Measurements from ENCODE around the gene SLC22A1. TPM values are rescaled to one million over a fixed set of nuclear protein-coding genes. Genes with fewer than 3 reads are reported as not detected.

SLC22A1 gene
- total and polyA plus RNA-seq, 2 of the 13 experiments (the other 11 are each of a cell fraction or from before 2014, with no cell fraction given), result 0.80 to 0.87 TPM

GRCh38 chr6:160137989-160138835 is 16.6 kb downstream of the SLC22A1 start:
- H4K20me1 ChIP-seq (ENCODE audit: insufficient read depth, low read length), result no peaks in the 10 kb centered on the region
- H3K4me1 ChIP-seq (ENCODE audit: insufficient read depth, low read length), result peaks cover 66% of the 10 kb centered on the region
- ChIA-PET POLR2A (interaction anchor here (0.6 to 1.5 kb wide), 2 partner anchors 13 to 317 kb away, joined by 3 to 4 read pairs; no protein-coding TSS in a partner anchor), CTCF (ENCODE audit: low intra/inter-chr PET ratio, low total read pairs) (interaction anchor here (0.9 to 2.6 kb wide), 5 partner anchors 22 to 396 kb away, joined by 3 to 23 read pairs (median 4); no protein-coding TSS in a partner anchor)
- H3K4me2 ChIP-seq (ENCODE audit: low read depth, low read length), result peak overlapping the region; percentile 52
- H2AFZ ChIP-seq (ENCODE audit: low read length), result no peak overlapping the region
- no peaks in the 10 kb centered on the region for H3K36me3 ChIP-seq (replicated peaks in 1 of 2; ENCODE audit: control insufficient read depth in 1 of 2, insufficient read depth in 2 of 2, low read length in 2 of 2)
- H3K27ac ChIP-seq (ENCODE audit: extremely low read length, insufficient read depth, low read length), result peak overlapping the region; percentile 60
- H3K79me2 ChIP-seq (ENCODE audit: insufficient read depth, low read length), result no peaks in the 10 kb centered on the region
- peak overlapping the region; percentile 40 for H3K9ac ChIP-seq (ENCODE audit: insufficient read depth, low read depth, low read length)
- 44% methylated on average over 8 of the region's 8 CpGs for WGBS (ENCODE audit: low lambda C conversion rate)
- peak overlapping the region in 1 of 3 experiments; percentile 40; a peak in 1 of 6 replicates for H3K4me3 ChIP-seq (replicated peaks in 1 of 3; ENCODE audit: insufficient read depth in 1 of 3, low read depth in 2 of 3, low read length in 3 of 3)
- peak; percentile 9 for ATAC-seq
- DNase-seq (ENCODE audit: low spot score), result peak; percentile 57
- intact Hi-C loops (cut with micrococcal nuclease; ENCODE audit: unreplicated experiment), result loop anchor here (1.0 to 10.0 kb wide), 6 partner anchors 117 to 396 kb away; partner anchors contain the start of genes SLC22A2 and SLC22A3
- no peaks in the 10 kb centered on the region for H3K9me3 ChIP-seq (ENCODE audit: low read length)
- H3K27me3 ChIP-seq (ENCODE audit: control insufficient read depth in 1 of 2, insufficient read depth in 2 of 2, low read length in 2 of 2), result no peaks in the 10 kb centered on the region
- peak; percentile 88 for FAIRE-seq
- no TSS peak for BruUV-seq (replicated peaks)
- in situ Hi-C loops (cut with HindIII; ENCODE audit: extremely low pct_ligation_motif_present, low pct_unique_long_range_greater_than_20kb), result no loop called here
- TF ChIP-seq NFKBIZ (CRISPR knock-in tag; IDR thresholded peaks at IDR 0.05) (peak; percentile 16; the same call in 1 of the 2 replicates), ZNF652 (CRISPR knock-in tag; IDR thresholded peaks at IDR 0.05; ENCODE audit: borderline replicate concordance, low read depth) (no peak), NR2F6 (IDR thresholded peaks at IDR 0.05) (no peak), NR2F6 (CRISPR knock-in tag; IDR thresholded peaks at IDR 0.05) (no peak), TAF15 (IDR thresholded peaks at IDR 0.05; ENCODE audit: low read depth, low read length, poor library complexity, severe bottlenecking) (no peak), ZBTB46 (CRISPR knock-in tag; IDR thresholded peaks at IDR 0.05; ENCODE audit: borderline replicate concordance) (no peak), ZHX2 (IDR thresholded peaks at IDR 0.05; ENCODE audit: low read depth) (no peak), ZHX2 (CRISPR knock-in tag; IDR thresholded peaks at IDR 0.05; ENCODE audit: borderline replicate concordance) (no peak), NFKB2 (CRISPR knock-in tag; IDR thresholded peaks at IDR 0.05; ENCODE audit: borderline replicate concordance) (0 out of 2 replicates have a peak, but pooled peaks have one; percentile 1), HMG20A (CRISPR knock-in tag; IDR thresholded peaks at IDR 0.05; ENCODE audit: borderline replicate concordance) (peak; percentile 49; the same call in 1 of the 2 replicates), RAD51 (IDR thresholded peaks at IDR 0.05; ENCODE audit: borderline replicate concordance) (no peak), HDAC1 (CRISPR knock-in tag; IDR thresholded peaks at IDR 0.05) (no peak), CSRNP2 (CRISPR knock-in tag; conservative IDR thresholded peaks at IDR 0.05; ENCODE audit: low read depth) (no peak), ZNF484 (CRISPR knock-in tag; IDR thresholded peaks at IDR 0.05; ENCODE audit: borderline replicate concordance, low read depth) (no peak), MXD4 (CRISPR knock-in tag; IDR thresholded peaks at IDR 0.05) (no peak)

All from HepG2 (cell line).